Ovary (tissue), 3 donors: ENCODE measurements around the gene CTRB1.

Source experiments
- EP300 ChIP-seq: sonication (generic); formaldehyde crosslinking; IDR thresholded peaks from one replicate; pipeline ENCODE4 v1.6.1; 2017; ENCODE audit warnings: antibody characterized with exemption
- POLR2A ChIP-seq: fragments of 450-650 bp; IDR thresholded peaks from one replicate; pipeline ENCODE4 v1.6.1; 2017; ENCODE audit warnings: antibody characterized with exemption, mild to moderate bottlenecking, moderate library complexity
- TF ChIP-seq, protein P1 (sequence below), 3 donors: fragments of 450-650 bp in 2 of 3; fragments of 200-600 bp in 1 of 3; IDR thresholded peaks; one replicate each; pipeline versions ENCODE4 v1.5.1 to v1.8.0; 2016 to 2022; ENCODE audit warnings: antibody characterized with exemption in 3 of 3, mild to moderate bottlenecking in 1 of 3
- donor health status: DM: no; HTN: no; CAD: no.

DNA sequence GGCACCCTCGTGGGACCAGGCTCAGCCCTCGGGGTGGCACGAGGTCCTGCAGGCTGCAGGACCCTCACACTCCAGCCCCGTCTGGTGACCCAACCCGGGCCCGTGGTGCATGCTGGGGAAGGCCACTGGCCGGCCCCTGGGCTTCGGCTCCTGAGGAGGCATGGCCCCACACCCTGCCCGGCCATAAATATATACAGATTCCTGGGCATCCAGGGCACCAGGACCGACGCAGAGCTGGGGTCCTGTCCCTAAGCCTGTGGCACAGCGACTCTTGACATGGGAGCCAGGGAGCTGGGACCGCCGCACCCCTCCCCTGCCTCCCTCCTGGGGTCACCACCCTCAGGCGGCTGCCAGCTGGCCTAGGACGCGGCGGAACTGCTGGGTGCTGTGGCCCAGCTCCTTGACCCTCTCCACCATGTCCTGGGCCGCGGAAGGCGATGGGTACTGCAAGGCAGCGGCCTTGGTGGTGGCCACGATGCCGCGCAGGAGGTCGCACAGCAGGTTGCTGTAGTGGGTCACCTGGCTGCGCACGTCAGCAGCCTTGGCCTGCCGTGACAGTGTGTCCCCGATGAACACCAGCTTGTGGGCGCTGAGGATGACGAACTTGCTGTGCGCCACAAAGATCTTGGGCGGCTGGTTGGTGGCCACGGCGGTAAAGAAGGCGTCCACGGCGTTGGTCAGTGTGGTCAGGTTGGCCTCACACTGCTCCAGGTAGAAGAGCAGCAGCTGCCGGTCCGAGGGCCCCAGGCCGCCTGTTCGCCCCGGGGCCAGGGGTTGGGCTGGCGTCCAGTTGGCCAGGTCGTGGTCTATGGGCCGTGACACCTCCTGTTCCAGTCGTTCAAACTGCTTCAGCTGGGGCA, 10.6 kb downstream of the CTRB1 start:
- TF ChIP-seq POLR2A (no peak), EP300 (no peak)
- TF ChIP-seq, protein P1, sequence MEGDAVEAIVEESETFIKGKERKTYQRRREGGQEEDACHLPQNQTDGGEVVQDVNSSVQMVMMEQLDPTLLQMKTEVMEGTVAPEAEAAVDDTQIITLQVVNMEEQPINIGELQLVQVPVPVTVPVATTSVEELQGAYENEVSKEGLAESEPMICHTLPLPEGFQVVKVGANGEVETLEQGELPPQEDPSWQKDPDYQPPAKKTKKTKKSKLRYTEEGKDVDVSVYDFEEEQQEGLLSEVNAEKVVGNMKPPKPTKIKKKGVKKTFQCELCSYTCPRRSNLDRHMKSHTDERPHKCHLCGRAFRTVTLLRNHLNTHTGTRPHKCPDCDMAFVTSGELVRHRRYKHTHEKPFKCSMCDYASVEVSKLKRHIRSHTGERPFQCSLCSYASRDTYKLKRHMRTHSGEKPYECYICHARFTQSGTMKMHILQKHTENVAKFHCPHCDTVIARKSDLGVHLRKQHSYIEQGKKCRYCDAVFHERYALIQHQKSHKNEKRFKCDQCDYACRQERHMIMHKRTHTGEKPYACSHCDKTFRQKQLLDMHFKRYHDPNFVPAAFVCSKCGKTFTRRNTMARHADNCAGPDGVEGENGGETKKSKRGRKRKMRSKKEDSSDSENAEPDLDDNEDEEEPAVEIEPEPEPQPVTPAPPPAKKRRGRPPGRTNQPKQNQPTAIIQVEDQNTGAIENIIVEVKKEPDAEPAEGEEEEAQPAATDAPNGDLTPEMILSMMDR (IDR thresholded peaks at IDR 0.05): no peak
